ENCODE results near the gene SUSD3. TPM values are rescaled to one million over a fixed set of nuclear protein-coding genes. Genes with fewer than 3 reads are reported as not detected.

The SUSD3 gene
- total RNA-seq, 1 donor from 2014 or later: 0.96 TPM

DNA sequence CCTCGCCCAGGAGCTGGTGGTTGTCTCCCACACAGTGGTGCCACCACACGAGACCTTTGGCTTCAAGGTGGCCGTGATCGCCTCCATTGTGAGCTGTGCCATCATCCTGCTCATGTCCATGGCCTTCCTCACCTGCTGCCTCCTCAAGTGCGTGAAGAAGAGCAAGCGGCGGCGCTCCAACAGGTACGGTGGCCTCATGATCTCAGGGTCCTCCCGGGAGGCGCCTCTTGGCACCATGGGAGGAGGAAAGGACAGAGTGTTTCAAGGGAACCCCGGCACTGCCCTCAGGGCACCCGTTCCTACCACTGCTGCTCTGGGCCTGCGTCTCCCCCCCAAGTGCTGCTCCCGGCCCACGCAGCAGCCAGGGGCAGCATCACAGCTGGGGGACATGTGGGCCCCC is 19.3 kb downstream of the SUSD3 start:
- no peak for ATAC-seq

DNA sequence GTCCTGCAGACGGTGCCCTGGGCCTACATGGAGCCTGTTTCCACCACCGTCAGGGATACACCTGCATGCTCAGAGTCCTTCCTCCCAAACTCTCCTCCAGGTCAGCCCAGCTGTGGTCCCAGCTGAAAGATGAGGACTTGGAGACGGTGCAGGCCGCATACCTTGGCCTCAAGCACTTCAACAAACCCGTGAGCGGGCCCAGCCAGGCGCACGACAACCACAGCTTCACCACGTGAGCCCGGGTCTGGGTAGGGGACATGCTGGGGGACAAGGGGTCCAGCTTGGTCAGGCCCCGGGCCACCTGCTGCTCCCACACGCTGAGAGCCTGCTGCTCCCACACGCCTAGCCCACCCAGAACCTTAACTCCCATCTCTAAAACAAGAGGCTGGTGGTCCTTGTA is 20.9 kb downstream of the SUSD3 start:
- no peak for ATAC-seq

DNA sequence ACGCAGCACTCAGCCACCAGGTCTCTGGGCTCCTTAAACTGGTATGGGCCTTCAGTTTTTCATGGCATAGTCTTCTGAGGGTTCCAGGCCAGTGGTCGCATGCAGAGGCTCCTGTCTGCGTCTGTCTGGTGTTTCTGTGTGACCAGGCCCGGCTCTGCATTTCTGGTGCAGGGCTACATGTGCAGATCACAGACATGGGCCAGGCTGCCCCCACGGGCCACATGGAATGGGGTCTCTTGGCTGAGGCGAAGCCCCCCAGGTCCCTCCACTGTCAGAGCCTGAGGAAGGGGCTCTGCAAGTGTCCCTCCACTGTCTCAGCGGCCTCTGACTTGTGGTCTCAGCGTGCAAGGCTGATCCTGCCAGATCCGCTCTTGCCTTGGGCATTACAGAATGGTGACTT is 21.9 kb downstream of the SUSD3 start:
- no peak for ATAC-seq

DNA sequence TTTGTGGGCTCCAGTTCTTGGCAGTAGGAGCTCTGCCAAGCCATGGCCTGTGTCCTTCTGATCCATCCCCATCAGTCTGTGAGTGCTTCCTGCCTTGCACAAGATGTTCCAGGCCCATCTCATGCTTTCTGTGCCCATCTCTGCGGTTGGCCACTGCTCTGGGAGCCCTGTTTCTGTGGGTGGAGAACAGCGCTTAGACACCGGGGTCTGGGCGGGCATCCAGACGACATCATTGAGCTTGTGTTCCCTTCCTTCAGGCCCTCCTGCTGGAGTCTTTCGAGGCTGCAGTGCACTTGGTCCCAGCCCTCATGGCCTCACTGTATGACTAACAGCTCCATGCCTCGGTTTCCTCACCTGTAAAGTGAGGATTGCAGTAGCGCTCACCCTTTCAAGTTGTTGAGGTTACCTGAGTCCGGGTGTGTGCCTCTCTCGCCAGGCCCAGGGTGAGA is 22.6 kb downstream of the SUSD3 start:
- ATAC-seq: no peak

DNA sequence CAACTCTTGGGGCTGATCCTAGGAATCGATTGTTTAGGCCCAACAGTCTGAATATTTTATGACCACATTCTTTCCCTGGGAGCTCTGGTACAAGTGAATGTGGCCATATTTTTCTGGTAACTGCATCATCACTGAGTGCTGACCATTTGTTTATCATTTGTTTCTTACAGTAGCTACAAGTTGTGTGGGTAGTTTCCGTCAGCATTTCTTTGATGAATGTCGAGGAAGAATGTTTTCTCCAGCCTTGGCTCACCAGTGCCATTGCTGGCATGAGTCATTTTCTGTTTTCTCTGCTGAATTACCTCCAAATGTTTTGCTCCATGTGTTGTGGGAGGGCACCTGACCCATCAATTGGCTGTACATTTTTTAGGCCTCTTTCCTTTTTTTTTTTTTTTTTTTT is 23.4 kb downstream of the SUSD3 start:
- ATAC-seq: no peak

DNA sequence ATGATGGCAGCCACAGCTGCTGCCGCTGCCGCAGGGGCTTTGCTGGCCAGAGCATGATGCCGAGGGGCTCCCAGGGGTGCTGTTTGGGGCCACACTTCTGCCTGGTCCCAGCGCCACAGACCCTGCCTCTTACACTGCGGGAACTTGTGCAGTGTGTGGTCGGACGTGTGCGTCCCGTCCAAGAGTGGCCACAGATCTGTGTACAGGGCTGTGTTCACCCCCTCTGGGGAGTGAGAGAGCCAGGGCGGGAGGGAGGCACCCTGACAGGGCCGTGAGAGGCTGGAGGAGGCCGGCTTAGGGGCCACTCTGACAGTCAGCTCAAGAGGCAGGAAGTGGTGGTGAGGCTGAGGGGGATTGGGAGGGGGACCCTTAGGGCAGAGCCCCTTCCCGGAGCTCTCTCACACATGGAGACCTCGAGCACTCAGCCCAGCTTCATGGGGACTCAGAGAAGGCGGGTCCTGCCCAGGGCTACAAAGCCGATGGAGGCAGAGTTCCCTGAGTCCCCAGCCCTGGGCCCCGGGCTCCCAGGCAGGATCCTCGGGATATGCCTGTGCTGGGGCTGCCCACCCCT is 24.4 kb downstream of the SUSD3 start:
- no peak for ATAC-seq

DNA sequence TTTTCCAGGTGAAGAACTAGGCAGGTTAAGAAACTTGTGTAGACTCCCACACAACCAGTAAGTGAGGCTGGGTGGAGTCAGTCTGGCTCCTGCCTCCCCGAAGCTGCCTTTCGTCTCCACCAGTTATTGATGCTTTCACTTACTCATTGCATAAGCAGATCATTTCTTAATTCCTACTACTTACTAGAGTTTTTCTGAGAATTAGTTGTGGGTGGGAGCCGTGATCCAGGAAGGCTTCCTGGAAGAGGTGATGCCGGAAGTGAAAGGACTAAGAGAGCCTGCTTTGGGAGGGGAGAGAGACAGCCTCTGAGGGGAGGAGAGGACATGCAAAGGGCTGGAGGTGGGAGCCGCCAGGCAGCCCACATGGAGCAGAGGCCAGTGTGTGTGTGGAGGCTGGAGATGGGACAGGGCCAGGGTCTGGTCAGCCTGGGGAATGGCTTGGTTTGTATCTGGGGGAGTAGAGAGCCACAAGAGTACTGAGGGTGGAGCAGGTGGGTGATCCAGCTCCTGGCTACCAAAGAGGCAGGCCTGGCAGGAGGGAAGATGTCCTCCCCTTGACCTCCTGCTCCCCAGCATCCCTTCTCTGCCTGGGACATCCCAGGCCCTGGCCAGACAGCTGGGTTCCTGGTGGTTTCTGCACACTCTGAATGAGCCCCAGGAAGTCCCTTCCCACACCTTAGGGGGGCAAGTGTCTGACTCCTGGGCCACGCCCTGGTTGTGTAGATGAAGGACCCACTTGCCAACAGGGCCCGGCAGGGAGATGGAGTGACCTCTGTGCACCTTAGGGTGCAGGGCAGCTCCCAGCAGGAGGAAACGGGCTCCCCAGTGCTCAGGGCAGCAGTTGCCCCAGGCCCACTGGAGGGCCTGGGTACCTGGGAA is 25.3 kb downstream of the SUSD3 start:
- ATAC-seq: no peak

DNA sequence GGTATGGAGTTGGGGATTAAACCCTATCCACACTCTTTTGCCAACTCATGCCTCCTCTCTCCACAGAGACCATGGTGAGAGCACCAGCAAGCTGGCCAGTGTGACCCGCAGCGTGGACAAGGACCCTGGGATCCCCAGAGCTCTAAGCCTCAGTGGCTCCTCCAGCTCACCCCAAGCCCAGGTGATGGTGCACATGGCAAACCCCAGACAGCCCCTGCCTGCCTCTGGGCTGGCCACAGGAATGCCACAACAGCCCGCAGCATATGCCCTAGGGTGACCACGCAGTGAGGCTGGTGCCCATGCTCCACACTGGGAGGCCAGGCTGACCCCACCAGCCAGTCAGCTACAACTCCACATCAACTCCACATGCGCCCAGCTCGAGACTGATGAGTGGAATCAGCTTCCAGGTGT is 26.0 kb downstream of the SUSD3 start:
- no peak for ATAC-seq

DNA sequence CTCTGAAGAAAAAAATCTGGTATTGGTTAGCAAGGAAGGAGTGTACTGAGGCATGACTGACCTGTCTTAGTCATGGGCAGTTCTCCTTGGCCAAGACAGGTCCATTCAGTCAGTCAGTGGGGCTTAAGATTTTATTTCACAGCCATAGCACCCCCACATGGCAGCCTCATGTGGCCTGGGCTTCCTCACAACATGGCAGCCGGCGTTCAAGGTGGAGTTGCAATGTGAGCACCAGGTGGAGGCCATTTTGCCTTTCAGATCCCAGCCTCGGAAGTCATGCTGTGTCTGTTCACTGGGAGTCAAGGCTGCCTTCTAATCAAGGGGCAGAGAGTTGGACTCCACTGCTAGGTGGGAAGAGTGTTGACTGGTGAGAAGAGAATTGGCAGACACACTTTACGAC is 27.2 kb downstream of the SUSD3 start:
- peak; percentile 22 for ATAC-seq

DNA sequence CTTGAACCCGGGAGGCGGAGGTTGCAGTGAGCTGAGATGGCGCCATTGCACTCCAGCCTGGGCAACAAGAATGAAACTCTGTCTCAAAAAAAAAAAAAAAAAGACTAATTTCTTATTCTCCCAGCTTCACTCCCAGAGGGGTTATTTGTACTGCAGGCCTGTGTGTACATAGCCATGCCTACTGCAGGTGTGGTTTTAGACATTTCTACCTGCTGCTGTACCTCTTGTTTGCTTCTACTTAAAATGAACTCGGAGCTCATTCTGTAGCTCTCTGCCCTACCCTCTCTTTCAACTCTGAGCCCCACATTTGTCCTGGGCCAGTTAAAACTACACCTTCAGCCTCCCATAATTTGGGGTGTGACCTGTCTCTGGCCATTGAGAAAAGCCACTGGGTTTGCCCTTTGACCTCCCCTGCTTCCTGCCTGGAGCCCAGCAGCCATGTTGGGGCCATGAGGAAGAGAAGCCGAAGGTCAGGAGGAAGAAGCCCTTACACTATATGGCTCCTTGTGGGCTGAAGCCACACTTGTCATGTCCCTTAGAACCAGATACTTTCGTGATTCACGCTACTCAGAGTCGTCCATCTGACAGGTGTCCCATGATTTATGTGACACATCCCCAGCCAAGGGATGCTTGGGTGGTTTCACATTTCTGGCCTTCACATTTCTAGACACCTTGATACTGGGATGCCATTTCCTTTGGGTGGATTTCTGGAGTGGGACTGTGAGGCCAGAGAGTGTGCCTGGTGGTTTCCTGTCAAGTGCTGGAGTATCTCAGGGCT is 28.1 kb downstream of the SUSD3 start:
- ATAC-seq: no peak

DNA sequence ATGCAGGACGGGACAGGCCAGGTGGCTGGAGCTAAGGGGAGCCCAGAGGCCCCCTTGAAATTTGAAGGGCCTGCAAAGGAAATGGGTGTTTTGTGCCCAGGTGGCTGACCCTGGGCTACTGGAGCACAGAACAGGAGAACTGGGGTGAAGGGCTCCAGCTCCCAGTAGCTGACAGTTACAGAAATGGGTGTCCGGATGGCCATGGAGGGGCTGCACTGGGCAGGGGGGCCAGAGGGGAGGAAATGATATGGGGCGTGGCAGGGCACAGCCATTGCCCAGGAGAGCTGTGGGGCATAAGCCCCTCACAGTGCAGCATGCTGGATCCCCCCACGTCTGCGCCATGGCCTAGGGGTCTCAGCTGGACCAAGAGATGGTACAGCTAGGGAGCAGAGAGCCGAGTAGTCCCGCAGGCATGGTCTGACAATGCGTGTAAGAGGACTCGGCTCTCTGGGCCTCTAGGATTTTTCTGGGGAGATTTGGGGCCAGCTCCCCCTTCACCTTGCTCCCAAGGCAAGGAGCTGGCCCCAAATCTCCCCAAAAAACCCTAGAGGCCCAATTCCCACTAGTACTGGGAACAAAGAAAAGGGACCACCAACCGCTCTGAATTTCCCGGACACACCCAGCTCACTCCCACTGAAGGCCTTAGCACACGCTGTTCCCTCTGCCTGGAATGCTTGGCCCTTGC is 29.6 kb downstream of the SUSD3 start:
- no peak for ATAC-seq

DNA sequence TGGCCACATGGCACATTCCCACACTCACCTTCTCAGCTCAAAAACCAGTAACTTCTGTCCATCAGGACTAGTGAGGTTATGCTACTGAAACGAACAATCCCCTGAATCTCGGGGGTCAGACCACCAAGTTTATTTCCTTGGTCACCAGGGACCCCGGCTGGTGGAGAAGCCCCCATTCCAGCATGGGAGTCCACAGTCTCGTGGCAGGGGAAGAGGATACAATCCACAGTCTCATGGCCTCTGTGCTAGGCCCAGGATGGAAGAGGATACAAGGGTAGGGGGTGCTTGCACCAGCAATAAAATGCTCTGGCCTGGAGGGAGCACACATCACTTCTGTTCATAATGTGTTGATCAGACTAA is 30.1 kb downstream of the SUSD3 start:
- ATAC-seq: no peak

DNA sequence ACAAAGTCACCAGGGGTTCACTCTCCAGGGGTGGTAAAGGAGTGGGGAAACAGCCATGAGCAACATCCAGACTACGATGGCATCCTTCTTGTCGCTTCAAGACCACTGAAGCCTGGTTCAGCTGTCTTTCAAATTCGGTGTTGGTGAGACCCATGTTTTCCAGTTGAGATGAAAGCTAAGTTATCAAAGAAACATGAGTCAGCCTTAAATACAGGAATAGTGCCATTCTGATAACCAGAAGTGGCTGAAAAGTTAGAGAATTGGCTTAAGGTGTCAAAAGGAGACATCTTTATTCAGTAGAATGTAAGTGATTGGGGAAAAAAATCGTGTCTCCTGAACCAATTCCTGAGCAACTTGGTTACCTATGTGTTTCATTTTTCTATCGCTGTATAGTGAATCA is 30.5 kb downstream of the SUSD3 start:
- ATAC-seq: no peak

DNA sequence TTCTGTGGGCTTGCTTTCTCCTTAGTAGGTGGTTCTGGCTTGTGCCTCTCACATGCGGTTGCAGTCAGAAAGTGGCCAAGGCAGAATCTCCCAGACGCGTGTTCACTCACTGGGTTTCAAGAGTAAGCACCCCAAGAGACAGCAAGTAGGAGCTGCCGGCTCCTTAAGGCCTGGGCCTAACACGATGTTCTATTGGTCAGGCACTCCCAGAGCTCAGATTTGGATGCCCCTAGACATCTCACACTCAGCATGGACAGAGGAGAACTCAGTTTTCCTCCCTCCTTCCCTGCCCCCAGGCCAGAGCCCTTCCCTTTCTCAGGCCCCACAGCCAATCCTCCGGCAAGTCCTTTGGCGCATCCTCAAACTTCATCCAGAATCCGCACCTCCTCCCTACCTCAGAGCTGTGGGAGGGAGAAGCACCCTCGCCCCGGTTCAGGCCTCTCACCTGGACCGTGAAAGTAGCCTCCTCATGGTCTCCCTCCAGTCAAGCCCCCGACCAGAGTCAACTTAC is 31.0 kb downstream of the SUSD3 start:
- no peak for ATAC-seq

DNA sequence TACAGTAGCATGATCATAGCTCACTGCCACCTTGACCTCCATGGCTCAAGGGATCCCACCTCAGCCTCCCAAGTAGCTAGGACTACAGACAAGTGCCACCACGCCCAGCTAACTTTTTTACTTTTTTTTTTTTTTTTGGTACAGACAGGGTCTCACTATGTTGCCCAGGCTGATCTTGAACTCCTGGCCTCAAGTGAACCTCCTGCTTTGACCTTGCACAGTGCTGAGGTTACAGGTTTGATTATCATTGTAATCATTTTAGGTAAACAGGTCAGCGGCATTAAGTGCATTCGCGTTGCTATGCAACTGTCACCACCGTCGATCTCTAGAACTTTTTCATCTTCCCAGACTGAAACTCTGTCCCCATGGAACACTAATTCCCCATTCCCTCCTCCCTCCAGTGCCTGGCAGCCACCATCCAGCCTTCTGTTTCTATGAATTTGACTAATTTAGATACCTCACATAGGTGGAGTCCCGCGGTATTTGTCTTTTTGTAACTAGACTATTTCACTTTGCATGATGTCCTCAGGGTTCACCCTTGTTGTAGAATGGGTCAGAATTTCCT is 31.7 kb downstream of the SUSD3 start:
- ATAC-seq: no peak

DNA sequence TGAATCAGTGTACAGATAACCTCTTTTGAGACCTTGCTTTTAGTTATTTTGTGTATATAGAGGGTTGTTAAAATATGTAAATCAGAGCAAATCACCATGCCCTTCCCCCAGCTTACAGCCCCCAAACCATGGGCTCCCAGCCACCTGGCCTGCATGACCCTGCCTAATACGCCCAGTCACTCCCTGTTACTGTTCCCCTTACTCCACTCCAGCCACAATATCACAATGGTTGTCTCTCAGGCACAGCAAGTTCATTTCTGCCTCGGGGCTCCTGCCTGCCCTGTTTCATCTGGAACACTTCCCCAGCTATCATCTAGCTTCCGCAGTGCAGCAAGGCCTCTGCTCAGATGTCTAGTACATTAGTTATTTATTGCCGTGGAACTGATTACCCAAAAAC is 32.6 kb downstream of the SUSD3 start:
- no peak for ATAC-seq

DNA sequence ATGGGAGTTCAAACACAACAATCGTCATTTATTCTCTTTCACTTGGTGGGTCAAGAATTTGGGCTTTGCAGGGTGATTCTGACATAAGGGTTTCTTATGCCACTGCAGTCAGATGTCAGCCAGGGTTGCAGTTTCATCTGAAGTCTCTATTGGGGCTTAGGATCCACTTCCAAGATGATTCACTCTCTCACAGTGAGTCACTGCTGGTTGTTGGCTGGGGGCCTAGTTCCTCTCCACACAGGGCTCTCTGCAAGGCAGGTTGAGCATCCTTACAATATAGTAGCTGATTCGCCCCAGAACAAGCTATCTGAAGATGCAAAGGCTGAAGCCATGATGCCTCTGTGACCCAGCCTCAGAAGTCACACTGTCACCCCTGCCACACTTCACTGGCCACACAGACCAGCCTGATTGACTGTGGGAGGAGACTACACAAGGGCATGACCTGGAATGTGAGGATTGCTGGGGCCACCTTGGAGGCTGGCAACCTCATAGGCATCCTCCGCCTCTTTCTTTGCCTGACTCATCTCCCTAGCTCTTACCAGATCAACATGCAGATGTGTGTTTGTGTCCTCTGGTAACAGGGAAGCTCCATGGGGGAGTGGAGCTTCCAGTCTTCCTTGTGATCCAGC is 33.1 kb downstream of the SUSD3 start:
- no peak for ATAC-seq

DNA sequence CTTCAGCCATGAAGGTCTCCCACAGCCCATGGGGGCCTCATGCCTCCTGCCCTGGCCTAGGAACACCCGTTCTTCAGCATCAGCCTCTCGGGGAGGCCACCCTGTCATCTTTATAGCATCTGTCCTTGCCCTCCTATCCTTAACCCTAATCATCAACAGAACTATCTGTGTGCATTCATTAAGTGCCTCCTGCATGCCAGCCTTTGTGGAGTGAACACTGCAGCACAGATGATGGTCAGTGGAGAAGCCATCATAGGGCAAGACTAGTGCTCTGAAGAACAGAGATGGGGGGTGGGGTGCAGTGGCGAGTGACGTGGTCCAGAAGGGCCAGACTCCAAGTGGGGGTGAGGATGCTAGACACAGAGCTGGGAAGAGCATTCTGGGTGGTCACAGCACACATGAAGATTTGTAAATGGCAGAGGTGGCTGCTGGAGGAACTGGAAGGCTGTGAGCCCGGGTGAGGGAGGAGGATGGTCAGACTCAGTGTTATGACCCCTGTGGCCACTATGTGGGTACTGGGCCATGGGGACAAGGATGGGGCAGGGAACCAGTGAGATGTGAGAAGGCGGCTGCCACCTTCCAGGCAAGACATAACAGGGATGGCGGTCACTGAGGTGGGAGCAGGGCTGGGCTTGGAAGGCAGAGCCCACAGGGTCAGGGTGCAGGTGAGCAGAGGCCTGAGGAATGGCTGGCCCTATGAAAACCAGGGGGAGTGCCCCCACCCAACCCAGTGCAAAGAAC is 33.9 kb downstream of the SUSD3 start:
- ATAC-seq: no peak

DNA sequence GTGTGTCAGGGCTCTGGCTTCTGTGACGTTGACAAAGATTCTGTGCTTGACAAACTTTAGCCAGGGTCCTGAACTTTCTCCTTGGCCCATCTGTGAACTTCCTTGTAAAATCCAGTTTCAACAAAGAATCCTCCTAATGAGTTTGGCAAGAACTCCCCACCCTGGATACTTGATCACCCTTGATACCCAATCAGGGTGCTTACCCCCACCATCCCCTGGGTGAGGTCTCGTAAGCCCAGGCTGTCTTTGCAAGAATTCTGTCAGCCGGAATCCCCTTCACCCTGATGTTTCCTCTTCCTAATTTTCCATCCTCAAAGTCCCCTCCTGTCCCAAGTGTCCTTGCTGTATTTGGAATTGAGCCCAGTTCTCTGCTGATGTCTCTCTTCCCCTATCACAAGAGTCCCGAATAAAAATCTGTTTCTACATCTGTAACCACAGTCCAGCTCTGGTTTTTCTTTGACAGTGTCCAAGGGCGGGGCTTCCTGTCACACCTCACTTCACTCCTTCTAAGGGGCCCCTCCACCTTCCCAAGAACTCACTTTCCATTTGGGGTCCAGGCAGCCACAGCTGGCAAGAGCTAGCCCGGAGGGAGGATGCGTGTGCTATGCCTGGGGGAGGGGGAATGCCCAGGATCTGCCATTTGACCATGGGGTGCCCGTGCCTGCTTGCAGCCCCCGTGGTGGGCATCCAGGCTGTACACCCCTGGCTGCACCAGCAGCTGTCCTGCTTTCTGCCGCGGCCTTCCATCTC is 34.8 kb downstream of the SUSD3 start:
- no peak for ATAC-seq

DNA sequence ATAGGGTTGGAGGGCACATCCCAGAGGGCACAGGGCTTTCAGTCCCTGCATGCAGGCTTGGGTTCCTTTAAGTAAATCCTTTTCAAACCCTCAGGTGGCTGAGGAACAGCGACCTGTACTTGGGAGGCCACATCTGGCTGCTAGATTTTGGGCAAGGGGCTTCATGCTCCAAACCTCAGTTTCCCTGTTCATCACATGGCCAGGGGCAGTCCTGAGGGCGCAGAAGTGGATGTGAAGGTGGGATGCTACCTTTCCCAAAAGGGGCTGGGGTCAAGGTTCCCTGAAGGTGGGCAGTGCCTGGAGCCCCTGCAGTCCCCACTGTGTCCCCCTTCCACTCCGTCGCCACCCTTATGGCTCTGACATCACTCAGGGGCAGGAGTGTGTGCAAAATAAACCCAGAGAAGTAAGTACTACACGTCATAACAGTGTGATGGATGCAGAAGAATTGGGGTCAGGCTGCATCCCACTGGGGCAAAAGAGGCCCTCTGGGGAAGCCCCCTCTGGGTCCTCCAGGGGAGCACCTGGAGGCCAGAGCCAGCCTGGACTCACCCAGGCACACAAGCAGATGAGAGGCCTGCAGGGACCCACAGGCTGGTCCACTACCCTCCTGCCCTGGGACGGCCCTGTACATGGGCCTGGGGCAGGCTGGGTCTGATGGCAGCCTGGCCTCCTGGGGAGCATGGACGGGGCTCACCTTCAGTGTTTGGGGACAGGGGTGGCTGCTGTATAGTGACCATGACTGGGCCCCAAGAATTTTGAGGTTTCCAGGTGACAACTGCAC is 35.6 kb downstream of the SUSD3 start:
- ATAC-seq: no peak
